ENCODE measurements around the gene DBP.

The DBP gene

GRCh38 chr19:48591021-48591420 lies 46.2 kb downstream of the DBP start:
- no peak for TF ChIP-seq CTCF (IDR thresholded peaks at IDR 0.05)
- no peak for TF ChIP-seq ZFX (IDR thresholded peaks at IDR 0.05; ENCODE audit: borderline replicate concordance)
- H3K27ac ChIP-seq: no peak overlapping the region

- TF ChIP-seq CTCF (IDR thresholded peaks at IDR 0.05) (peak; percentile 98), ZFX (IDR thresholded peaks at IDR 0.05; ENCODE audit: borderline replicate concordance) (no peak)
- H3K27ac ChIP-seq: no peak overlapping the region
Observed at GRCh38 chr19:48588670-48589401, 48.3 kb downstream of the DBP start.

GRCh38 chr19:48587387-48587786 lies 49.8 kb downstream of the DBP start:
- H3K27ac ChIP-seq: no peak overlapping the region
- no peak for TF ChIP-seq ZFX (IDR thresholded peaks at IDR 0.05; ENCODE audit: borderline replicate concordance)
- no peak for TF ChIP-seq CTCF (IDR thresholded peaks at IDR 0.05)

- no peak overlapping the region for H3K27ac ChIP-seq
- TF ChIP-seq ZFX (IDR thresholded peaks at IDR 0.05; ENCODE audit: borderline replicate concordance): no peak
- no peak for TF ChIP-seq CTCF (IDR thresholded peaks at IDR 0.05)
Observed at GRCh38 chr19:48582168-48582567, 55.0 kb downstream of the DBP start.
